ENCODE results near the gene KRTAP10-6.

DNA sequence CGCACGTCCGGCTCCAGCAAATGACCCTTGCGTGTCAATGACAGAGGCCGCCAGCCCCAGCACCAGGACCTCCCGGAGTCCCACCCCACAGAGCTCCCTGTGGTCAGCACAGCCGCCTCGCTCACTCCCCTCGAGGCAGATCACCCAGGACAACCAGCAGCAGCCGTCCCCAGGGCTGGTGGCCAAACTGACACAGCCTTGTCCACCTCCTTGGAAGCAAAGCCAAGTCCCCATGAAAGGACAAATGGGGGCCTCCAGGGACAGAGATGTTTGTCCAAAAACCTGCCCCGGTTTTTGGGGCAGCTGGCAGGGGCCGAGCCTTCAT is 47.0 kb upstream of the KRTAP10-6 start:
- no peak for TF ChIP-seq POLR2AphosphoS5 (IDR thresholded peaks at IDR 0.05; ENCODE audit: low read depth, low read length)
- TF ChIP-seq POLR2A (IDR thresholded peaks at IDR 0.05; ENCODE audit: borderline replicate concordance, extremely low read depth, insufficient read depth, insufficient read length): no peak
- TF ChIP-seq, protein P1, sequence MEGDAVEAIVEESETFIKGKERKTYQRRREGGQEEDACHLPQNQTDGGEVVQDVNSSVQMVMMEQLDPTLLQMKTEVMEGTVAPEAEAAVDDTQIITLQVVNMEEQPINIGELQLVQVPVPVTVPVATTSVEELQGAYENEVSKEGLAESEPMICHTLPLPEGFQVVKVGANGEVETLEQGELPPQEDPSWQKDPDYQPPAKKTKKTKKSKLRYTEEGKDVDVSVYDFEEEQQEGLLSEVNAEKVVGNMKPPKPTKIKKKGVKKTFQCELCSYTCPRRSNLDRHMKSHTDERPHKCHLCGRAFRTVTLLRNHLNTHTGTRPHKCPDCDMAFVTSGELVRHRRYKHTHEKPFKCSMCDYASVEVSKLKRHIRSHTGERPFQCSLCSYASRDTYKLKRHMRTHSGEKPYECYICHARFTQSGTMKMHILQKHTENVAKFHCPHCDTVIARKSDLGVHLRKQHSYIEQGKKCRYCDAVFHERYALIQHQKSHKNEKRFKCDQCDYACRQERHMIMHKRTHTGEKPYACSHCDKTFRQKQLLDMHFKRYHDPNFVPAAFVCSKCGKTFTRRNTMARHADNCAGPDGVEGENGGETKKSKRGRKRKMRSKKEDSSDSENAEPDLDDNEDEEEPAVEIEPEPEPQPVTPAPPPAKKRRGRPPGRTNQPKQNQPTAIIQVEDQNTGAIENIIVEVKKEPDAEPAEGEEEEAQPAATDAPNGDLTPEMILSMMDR (IDR thresholded peaks at IDR 0.05 in 2 of 3, conservative IDR thresholded peaks at IDR 0.05 in 1 of 3; ENCODE audit: borderline replicate concordance in 1 of 3, insufficient read depth in 1 of 3, low read depth in 2 of 3, low read length in 2 of 3): no peak
- TF ChIP-seq, protein P2, sequence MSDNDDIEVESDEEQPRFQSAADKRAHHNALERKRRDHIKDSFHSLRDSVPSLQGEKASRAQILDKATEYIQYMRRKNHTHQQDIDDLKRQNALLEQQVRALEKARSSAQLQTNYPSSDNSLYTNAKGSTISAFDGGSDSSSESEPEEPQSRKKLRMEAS (IDR thresholded peaks at IDR 0.05): no peak

Measured in HCT116 (cell line).